Activated CD4-positive, alpha-beta T cell treated with anti-CD3 and anti-CD28 coated beads for 24 hours (primary cell): Measurements from ENCODE around the gene LAT.
A peak's percentile ranks its signal among the peaks of the same experiment; 100 is the strongest.

ENCODE experiments used
- DNase-seq, 2 donors: peaks; one replicate each; pipeline ENCODE4 v3.0.0-alpha.2; 2020; ENCODE audit warnings: low read depth in 2 of 2

The LAT gene

GRCh38 chr16:29007730-29008593, 23.1 kb downstream of the LAT start:
- DNase-seq: peak; percentile 53 to 65

GRCh38 chr16:29009050-29009837, 24.4 kb downstream of the LAT start:
- no peak for DNase-seq

- DNase-seq: no peak
Measured at GRCh38 chr16:29009838-29010166, 24.9 kb downstream of the LAT start.

- no peak for DNase-seq
Measured at GRCh38 chr16:29011112-29011511, 26.3 kb downstream of the LAT start.

GRCh38 chr16:29011851-29012250, 27.0 kb downstream of the LAT start:
- DNase-seq: no peak

GRCh38 chr16:29012913-29013553, 28.2 kb downstream of the LAT start:
- no peak for DNase-seq

GRCh38 chr16:29014561-29015069, 29.8 kb downstream of the LAT start:
- DNase-seq: no peak

GRCh38 chr16:29022196-29022595, 37.3 kb downstream of the LAT start:
- DNase-seq: no peak

GRCh38 chr16:29023279-29024277, 38.7 kb downstream of the LAT start:
- DNase-seq: no peak

GRCh38 chr16:29024278-29024677, 39.4 kb downstream of the LAT start:
- DNase-seq: no peak

GRCh38 chr16:29025218-29025617, 40.4 kb downstream of the LAT start:
- no peak for DNase-seq

GRCh38 chr16:29025735-29026134, 40.9 kb downstream of the LAT start:
- no peak for DNase-seq

GRCh38 chr16:29028457-29029167, 43.8 kb downstream of the LAT start:
- DNase-seq: no peak

- DNase-seq: peak; percentile 85
Measured at GRCh38 chr16:29029168-29029994, 44.5 kb downstream of the LAT start.

GRCh38 chr16:29030086-29030840, 45.4 kb downstream of the LAT start:
- no peak for DNase-seq
